IMR-90 (cell line): ENCODE data around the gene GXYLT2. TPM values are rescaled to one million over a fixed set of nuclear protein-coding genes. Genes with fewer than 3 reads are reported as not detected.
"Not testable (repeated sequence)": the region's sequence is repeated elsewhere in the genome, so short reads cannot be mapped to it uniquely, and the experiment has no call there.

ENCODE experiments used
- ATAC-seq: fragments of 200-7000 bp; cut with Tn5 transposase; 2 replicates; pipeline ENCODE4 v1.9.1; 2020; ENCODE audit warnings: low read depth, mild to moderate bottlenecking, moderate library complexity
- BruUV-seq: library from RNA; stranded (reverse); fragments of 400-500 nt; replicated peaks from 2 replicates; lab custom pipeline; 2021; lab: Mats Ljungman, UMichigan
- CTCF ChIA-PET: fragments of 300-600 bp; formaldehyde crosslinking; extraction: SDS; loops from one replicate; lab custom pipeline; 2021; ENCODE audit warnings: antibody characterized with exemption; lab: Yijun Ruan, JAX
- POLR2A ChIA-PET: fragments of 300-600 bp; sonication (Branson Sonifier 250); formaldehyde crosslinking; loops from one replicate; lab custom pipeline; 2022; ENCODE audit warnings: antibody characterized with exemption; ENCODE audit not compliant: unreplicated experiment; lab: Charles Lee
- DNase-seq: peaks from one replicate; pipeline ENCODE4 v3.0.0; 2013
- H2AFZ ChIP-seq: replicated peaks from 2 replicates; pipeline ENCODE3; 2013; ENCODE audit warnings: low read length, mild to moderate bottlenecking; ENCODE audit not compliant: poor library complexity
- H2AK5ac ChIP-seq: 2 replicates; pipeline ENCODE4 v1.6.1; 2013; ENCODE audit warnings: low read depth, low read length, inconsistent platforms
- H2AK9ac ChIP-seq: replicated peaks from 2 replicates; pipeline ENCODE3; 2013; ENCODE audit warnings: mild to moderate bottlenecking, low read depth, low read length, moderate library complexity; ENCODE audit not compliant: poor library complexity
- H2BK120ac ChIP-seq: 2 replicates; pipeline ENCODE4 v1.6.1; 2013; ENCODE audit warnings: low read depth, low read length, inconsistent platforms
- H2BK15ac ChIP-seq: 3 replicates; pipeline ENCODE4 v1.6.1; 2013; ENCODE audit warnings: low read depth, low read length, inconsistent platforms
- H2BK20ac ChIP-seq: 2 replicates; pipeline ENCODE4 v1.6.1; 2013; ENCODE audit warnings: low read depth, mild to moderate bottlenecking, inconsistent platforms, low read length, moderate library complexity
- H2BK5ac ChIP-seq: 2 replicates; pipeline ENCODE4 v1.6.1; 2013; ENCODE audit warnings: mild to moderate bottlenecking, low read depth, low read length, inconsistent platforms; ENCODE audit not compliant: poor library complexity, severe bottlenecking
- H3K14ac ChIP-seq: replicated peaks from 2 replicates; pipeline ENCODE4 v1.6.1; 2013; ENCODE audit warnings: low read depth, low read length, inconsistent platforms
- H3K18ac ChIP-seq: 2 replicates; pipeline ENCODE4 v1.6.1; 2013; ENCODE audit warnings: low read depth, low read length, control low read depth
- H3K23ac ChIP-seq: 2 replicates; pipeline ENCODE4 v1.6.1; 2013; ENCODE audit warnings: low read depth, low read length, inconsistent platforms
- H3K27ac ChIP-seq: 2 replicates; pipeline ENCODE4 v1.5.1; 2013; ENCODE audit warnings: mild to moderate bottlenecking, control low read depth, low read length; ENCODE audit not compliant: insufficient read depth
- H3K27me3 ChIP-seq: 2 replicates; pipeline ENCODE4 v1.6.1; 2013; ENCODE audit warnings: low read length; ENCODE audit not compliant: control insufficient read depth, insufficient read depth
- H3K36me3 ChIP-seq: 2 replicates; pipeline ENCODE4 v1.6.1; 2013; ENCODE audit warnings: low read length, mixed read lengths; ENCODE audit not compliant: control insufficient read depth, insufficient read depth
- H3K4ac ChIP-seq: 2 replicates; pipeline ENCODE4 v1.6.1; 2013; ENCODE audit warnings: low read depth, low read length, inconsistent platforms
- H3K4me1 ChIP-seq: 2 replicates; pipeline ENCODE4 v1.6.1; 2013; ENCODE audit warnings: low read length, mixed read lengths; ENCODE audit not compliant: control insufficient read depth, insufficient read depth
- H3K4me2 ChIP-seq: 2 replicates; pipeline ENCODE4 v1.6.1; 2013; ENCODE audit warnings: low read depth, mild to moderate bottlenecking, control low read depth, low read length, moderate library complexity
- H3K4me3 ChIP-seq: 2 replicates; pipeline ENCODE4 v1.5.1; 2013; ENCODE audit warnings: low read depth, mild to moderate bottlenecking, control low read depth, low read length, moderate library complexity; ENCODE audit not compliant: insufficient read depth
- H3K56ac ChIP-seq: 2 replicates; pipeline ENCODE4 v1.6.1; 2013; ENCODE audit warnings: low read length, inconsistent platforms; ENCODE audit not compliant: insufficient read depth; ENCODE audit errors: extremely low read depth
- H3K79me1 ChIP-seq, 2 experiments: 2 replicates each; pipeline ENCODE4 v1.6.1; 2013; ENCODE audit warnings: low read length in 2 of 2, inconsistent platforms in 1 of 2, low read depth in 1 of 2
- H3K9ac ChIP-seq: 2 replicates; pipeline ENCODE4 v1.6.1; 2013; ENCODE audit warnings: low read depth, low read length, control low read depth
- H3K9me1 ChIP-seq: 2 replicates; pipeline ENCODE4 v1.6.1; 2013; ENCODE audit warnings: low read length, inconsistent platforms; ENCODE audit not compliant: insufficient read depth
- H3K9me3 ChIP-seq: 2 replicates; pipeline ENCODE4 v1.6.1; 2013; ENCODE audit warnings: low read length; ENCODE audit not compliant: control insufficient read depth, insufficient read depth
- H4K20me1 ChIP-seq: 2 replicates; pipeline ENCODE4 v1.6.1; 2013; ENCODE audit warnings: low read length, inconsistent platforms; ENCODE audit not compliant: insufficient read depth
- H4K5ac ChIP-seq: 2 replicates; pipeline ENCODE4 v1.6.1; 2013; ENCODE audit warnings: mild to moderate bottlenecking, low read depth, low read length, control low read depth
- H4K8ac ChIP-seq, 2 experiments: 2 replicates each; pipeline ENCODE4 v1.6.1; 2013; ENCODE audit warnings: low read depth in 2 of 2, low read length in 2 of 2, control low read depth in 1 of 2, inconsistent platforms in 1 of 2
- H4K91ac ChIP-seq: 2 replicates; pipeline ENCODE4 v1.6.1; 2013; ENCODE audit warnings: low read depth, low read length, inconsistent platforms; ENCODE audit not compliant: insufficient read depth
- CEBPB ChIP-seq: IDR thresholded peaks from 2 replicates; pipeline ENCODE4 v1.6.1; 2012; ENCODE audit warnings: low read depth, low read length, improper control_type of control experiment
- POLR2A ChIP-seq: IDR thresholded peaks from 2 replicates; pipeline ENCODE4 v1.6.1; 2012; ENCODE audit warnings: mild to moderate bottlenecking, low read depth, low read length
- WGBS, 2 experiments: methylation state at CpG; one replicate each; pipeline versions ENCODE4 v1.1.5 to v1.1.7; 2013; ENCODE audit warnings: missing lambda C conversion rate in 2 of 2; ENCODE audit not compliant: insufficient read length in 1 of 2; ENCODE audit errors: extremely low coverage in 2 of 2; 5-methylcytosine and 5-hydroxymethylcytosine counted together
- dilution Hi-C: fragments of 300-500 bp; cut with HindIII; formaldehyde crosslinking; loops from one replicate; pipeline ENCODE4 v1.14.3; 2018; ENCODE audit warnings: low sequenced_read_pairs; ENCODE audit not compliant: unreplicated experiment
- in situ Hi-C: fragments of 300-500 bp; cut with MboI; formaldehyde crosslinking; loops from 3 replicates; pipeline ENCODE4 v1.14.3; 2019; ENCODE audit warnings: low sequenced_read_pairs, inconsistent platforms, mixed read lengths
- intact Hi-C: fragments of 100-400 bp; cut with micrococcal nuclease; formaldehyde crosslinking; loops from 2 replicates; pipeline ENCODE4 v1.10.0; 2022
- polyA plus RNA-seq, 3 experiments: library from polyadenylated mRNA; depleted of rRNA; stranded (reverse); fragments of >200 nt; gene quantifications; 2 replicates each; pipeline ENCODE4 v1.2.3, GENCODE V29; 2012; ENCODE audit warnings: low replicate concordance in 1 of 3
- total RNA-seq: library from RNA; depleted of rRNA; stranded (reverse); fragments of >200 nt; gene quantifications from 2 replicates; pipeline ENCODE4 v1.2.3, GENCODE V29; 2012
- TF ChIP-seq, protein P1 (sequence below): conservative IDR thresholded peaks from 2 replicates; pipeline ENCODE4 v1.5.1; 2012; ENCODE audit warnings: mild to moderate bottlenecking, low read depth, low read length, improper control_type of control experiment

The GXYLT2 gene
- total and polyA plus RNA-seq, 2 of the 4 experiments (the other 2 are of a cell fraction) = 5.7 to 11.1 TPM

GRCh38 chr3:72999951-73000350, 112.1 kb downstream of the GXYLT2 start:
- DNase-seq = no peak
- Histone ChIP-seq H2BK20ac (no peak overlapping the region), H2BK5ac (peak overlapping the region; percentile 1), H4K91ac (no peak overlapping the region), H2AFZ (no peak overlapping the region), H3K9ac (no peak overlapping the region), H3K79me1 (peaks cover 3 to 27% of the 10 kb centered on the region in 2 experiments; a peak in 2 of 4 replicates), H2AK5ac (no peak overlapping the region), H2AK9ac (no peak overlapping the region), H3K9me3 (no peaks in the 10 kb centered on the region), H3K4ac (no peak overlapping the region), H3K4me2 (peak overlapping the region; percentile 95), H3K4me1 (peaks cover 8% of the 10 kb centered on the region), H3K23ac (peak overlapping the region; percentile 6; the same call in 1 of the 2 replicates), H3K27ac (0 out of 2 replicates have a peak overlapping the region, but pooled peaks have one; percentile 29), H3K36me3 (peaks cover 18% of the 10 kb centered on the region), H3K14ac (no peak overlapping the region), H2BK15ac (no peak overlapping the region), H3K9me1 (peaks cover 13% of the 10 kb centered on the region), H4K20me1 (peaks cover 74% of the 10 kb centered on the region), H4K5ac (no peak overlapping the region), H3K27me3 (no peaks in the 10 kb centered on the region), H3K4me3 (peak overlapping the region; percentile 16), H3K56ac (no peak overlapping the region), H4K8ac (no peak overlapping the region), H3K18ac (no peak overlapping the region), H2BK120ac (no peak overlapping the region)
- BruUV-seq = no TSS peak
- no peak for TF ChIP-seq POLR2A
- peak; percentile 41; the same call in 1 of the 2 replicates for TF ChIP-seq CEBPB
- TF ChIP-seq, protein P1, sequence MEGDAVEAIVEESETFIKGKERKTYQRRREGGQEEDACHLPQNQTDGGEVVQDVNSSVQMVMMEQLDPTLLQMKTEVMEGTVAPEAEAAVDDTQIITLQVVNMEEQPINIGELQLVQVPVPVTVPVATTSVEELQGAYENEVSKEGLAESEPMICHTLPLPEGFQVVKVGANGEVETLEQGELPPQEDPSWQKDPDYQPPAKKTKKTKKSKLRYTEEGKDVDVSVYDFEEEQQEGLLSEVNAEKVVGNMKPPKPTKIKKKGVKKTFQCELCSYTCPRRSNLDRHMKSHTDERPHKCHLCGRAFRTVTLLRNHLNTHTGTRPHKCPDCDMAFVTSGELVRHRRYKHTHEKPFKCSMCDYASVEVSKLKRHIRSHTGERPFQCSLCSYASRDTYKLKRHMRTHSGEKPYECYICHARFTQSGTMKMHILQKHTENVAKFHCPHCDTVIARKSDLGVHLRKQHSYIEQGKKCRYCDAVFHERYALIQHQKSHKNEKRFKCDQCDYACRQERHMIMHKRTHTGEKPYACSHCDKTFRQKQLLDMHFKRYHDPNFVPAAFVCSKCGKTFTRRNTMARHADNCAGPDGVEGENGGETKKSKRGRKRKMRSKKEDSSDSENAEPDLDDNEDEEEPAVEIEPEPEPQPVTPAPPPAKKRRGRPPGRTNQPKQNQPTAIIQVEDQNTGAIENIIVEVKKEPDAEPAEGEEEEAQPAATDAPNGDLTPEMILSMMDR = no peak
- intact Hi-C loops (loop anchor here (2.0 to 5.0 kb wide), 5 partner anchors 37 to 151 kb away; partner anchors contain the start of genes GXYLT2 and SHQ1), in situ Hi-C loops (no loop called here), dilution Hi-C loops (no loop called here)
- POLR2A ChIA-PET = no interaction called here
- CTCF ChIA-PET = no interaction called here
- WGBS, 2 experiments = 45% methylated on average over 2 of the region's 2 CpGs; no CpG with 5 or more reads in 1 of the 2 experiments
- ATAC-seq = no peak

- H4K8ac ChIP-seq, H3K4me1 ChIP-seq, H3K56ac ChIP-seq, H3K4me3 ChIP-seq, H2AFZ ChIP-seq, dilution Hi-C loops, BruUV-seq, H3K9ac ChIP-seq, H3K27ac ChIP-seq, H3K23ac ChIP-seq, intact Hi-C loops, H3K4ac ChIP-seq, H2BK120ac ChIP-seq, H2BK5ac ChIP-seq, H4K5ac ChIP-seq, DNase-seq, H3K27me3 ChIP-seq, H2AK5ac ChIP-seq, ATAC-seq, H3K18ac ChIP-seq, H4K91ac ChIP-seq, in situ Hi-C loops, H3K4me2 ChIP-seq, H3K9me3 ChIP-seq, H2AK9ac ChIP-seq, H3K14ac ChIP-seq, H2BK15ac ChIP-seq, CTCF ChIA-PET, H2BK20ac ChIP-seq: not testable (repeated sequence)
- WGBS, 2 experiments = no CpG with 5 or more reads among the region's 8 CpGs
- POLR2A ChIA-PET = interaction anchor here (0.6 to 0.8 kb wide), 2 partner anchors 11 to 13 kb away, joined by 12 to 13 read pairs; no protein-coding TSS in a partner anchor
- Histone ChIP-seq H3K79me1 (peaks cover 0 to 38% of the 10 kb centered on the region in 2 experiments; a peak in 2 of 4 replicates), H4K20me1 (peaks cover 96% of the 10 kb centered on the region), H3K9me1 (peaks cover 15% of the 10 kb centered on the region), H3K36me3 (peaks cover 31% of the 10 kb centered on the region)
Observed at GRCh38 chr3:73003050-73003449, 115.2 kb downstream of the GXYLT2 start.
